ENCODE measurements around the gene LDB2. TPM values are rescaled to one million over a fixed set of nuclear protein-coding genes. Genes with fewer than 3 reads are reported as not detected.

LDB2 gene
- total RNA-seq, 2 experiments from 2014 or later = not detected

- Histone ChIP-seq H3K4me2 (ENCODE audit: low read length) (no peak overlapping the region), H2AFZ (ENCODE audit: low read length) (no peak overlapping the region), H3K4me3 (ENCODE audit: low read depth, low read length, poor library complexity, severe bottlenecking) (no peak overlapping the region), H3K9me3 (ENCODE audit: low read length) (no peaks in the 10 kb centered on the region), H3K79me2 (ENCODE audit: insufficient read depth, low read depth, low read length) (no peaks in the 10 kb centered on the region), H3K9me2 (ENCODE audit: insufficient read depth, low read length) (no peaks in the 10 kb centered on the region), H3K36me3 (ENCODE audit: insufficient read depth, low read length) (no peaks in the 10 kb centered on the region), H4K20me1 (ENCODE audit: insufficient read depth, low read length) (no peaks in the 10 kb centered on the region), H3K27ac (ENCODE audit: low read depth, low read length, poor library complexity, severe bottlenecking) (no peak overlapping the region), H3K4me1 (ENCODE audit: insufficient read depth, low read length, poor library complexity, severe bottlenecking) (no peaks in the 10 kb centered on the region)
- no peak for DNase-seq (ENCODE audit: low spot score)
- BruUV-seq (replicated peaks) = no TSS peak
- POLR2A ChIA-PET = no interaction called here
- CTCF ChIA-PET (ENCODE audit: unreplicated experiment) = no interaction called here
- intact Hi-C loops (cut with micrococcal nuclease; ENCODE audit: unreplicated experiment) = no loop called here
- TF ChIP-seq CTCF (conservative IDR thresholded peaks at IDR 0.05; ENCODE audit: low read length) = no peak
- no peak for TF ChIP-seq EZH2phosphoT487 (IDR thresholded peaks at IDR 0.05; ENCODE audit: borderline replicate concordance, low read depth, low read length)
These were observed 231.0 kb downstream of the LDB2 start for GRCh38 chr4:16667464-16667863.

GRCh38 chr4:16665942-16666551, 232.4 kb downstream of the LDB2 start:
- TF ChIP-seq CTCF (conservative IDR thresholded peaks at IDR 0.05; ENCODE audit: low read length) = no peak
- TF ChIP-seq EZH2phosphoT487 (IDR thresholded peaks at IDR 0.05; ENCODE audit: borderline replicate concordance, low read depth, low read length) = no peak
- H2AFZ ChIP-seq (ENCODE audit: low read length) = no peak overlapping the region
- H3K4me3 ChIP-seq (ENCODE audit: low read depth, low read length, poor library complexity, severe bottlenecking) = no peak overlapping the region
- ChIA-PET CTCF (ENCODE audit: unreplicated experiment) (no interaction called here), POLR2A (interaction anchor here (0.7 kb wide), 1 partner anchor 44 kb away, joined by 3 read pairs; no protein-coding TSS in a partner anchor)
- H3K4me1 ChIP-seq (ENCODE audit: insufficient read depth, low read length, poor library complexity, severe bottlenecking) = no peaks in the 10 kb centered on the region
- H4K20me1 ChIP-seq (ENCODE audit: insufficient read depth, low read length) = no peaks in the 10 kb centered on the region
- H3K79me2 ChIP-seq (ENCODE audit: insufficient read depth, low read depth, low read length) = no peaks in the 10 kb centered on the region
- no TSS peak for BruUV-seq (replicated peaks)
- no peak overlapping the region for H3K27ac ChIP-seq (ENCODE audit: low read depth, low read length, poor library complexity, severe bottlenecking)
- no peak for DNase-seq (ENCODE audit: low spot score)
- no peaks in the 10 kb centered on the region for H3K9me3 ChIP-seq (ENCODE audit: low read length)
- no peak overlapping the region for H3K4me2 ChIP-seq (ENCODE audit: low read length)
- H3K36me3 ChIP-seq (ENCODE audit: insufficient read depth, low read length) = no peaks in the 10 kb centered on the region
- intact Hi-C loops (cut with micrococcal nuclease; ENCODE audit: unreplicated experiment) = no loop called here
- H3K9me2 ChIP-seq (ENCODE audit: insufficient read depth, low read length) = no peaks in the 10 kb centered on the region

- Histone ChIP-seq H3K9me3 (ENCODE audit: low read length) (no peaks in the 10 kb centered on the region), H3K79me2 (ENCODE audit: insufficient read depth, low read depth, low read length) (no peaks in the 10 kb centered on the region), H3K4me3 (ENCODE audit: low read depth, low read length, poor library complexity, severe bottlenecking) (no peak overlapping the region), H3K27ac (ENCODE audit: low read depth, low read length, poor library complexity, severe bottlenecking) (no peak overlapping the region), H3K4me2 (ENCODE audit: low read length) (no peak overlapping the region), H3K4me1 (ENCODE audit: insufficient read depth, low read length, poor library complexity, severe bottlenecking) (no peaks in the 10 kb centered on the region), H3K36me3 (ENCODE audit: insufficient read depth, low read length) (no peaks in the 10 kb centered on the region), H2AFZ (ENCODE audit: low read length) (no peak overlapping the region), H3K9me2 (ENCODE audit: insufficient read depth, low read length) (no peaks in the 10 kb centered on the region), H4K20me1 (ENCODE audit: insufficient read depth, low read length) (no peaks in the 10 kb centered on the region)
- ChIA-PET CTCF (ENCODE audit: unreplicated experiment) (no interaction called here), POLR2A (no interaction called here)
- intact Hi-C loops (cut with micrococcal nuclease; ENCODE audit: unreplicated experiment) = no loop called here
- TF ChIP-seq CTCF (conservative IDR thresholded peaks at IDR 0.05; ENCODE audit: low read length) (no peak), EZH2phosphoT487 (IDR thresholded peaks at IDR 0.05; ENCODE audit: borderline replicate concordance, low read depth, low read length) (no peak)
- no peak for DNase-seq (ENCODE audit: low spot score)
- BruUV-seq (replicated peaks) = no TSS peak
These were observed 234.7 kb downstream of the LDB2 start for GRCh38 chr4:16663732-16664131.
